HG03520 (cell line): ENCODE measurements around the gene RNF6.
A peak's percentile ranks its signal among the peaks of the same experiment; 100 is the strongest.
"Not testable (repeated sequence)": the region's sequence is repeated elsewhere in the genome, so short reads cannot be mapped to it uniquely, and the experiment has no call there.

Source experiments
- ATAC-seq: cut with Tn5 transposase; IDR thresholded peaks from one replicate; pipeline ENCODE4 v1.9.1; 2021; ENCODE audit warnings: mild to moderate bottlenecking, moderate library complexity; ENCODE audit not compliant: unreplicated experiment

Gene RNF6

GRCh38 chr13:26221721-26222519 lies at the start of gene RNF6:
Gene RNF6, minus strand, starts transcription at chr13:26222314. Its CDS starts 2,665 bp downstream, at chr13:26219649.
- peak; percentile 97 for ATAC-seq

DNA sequence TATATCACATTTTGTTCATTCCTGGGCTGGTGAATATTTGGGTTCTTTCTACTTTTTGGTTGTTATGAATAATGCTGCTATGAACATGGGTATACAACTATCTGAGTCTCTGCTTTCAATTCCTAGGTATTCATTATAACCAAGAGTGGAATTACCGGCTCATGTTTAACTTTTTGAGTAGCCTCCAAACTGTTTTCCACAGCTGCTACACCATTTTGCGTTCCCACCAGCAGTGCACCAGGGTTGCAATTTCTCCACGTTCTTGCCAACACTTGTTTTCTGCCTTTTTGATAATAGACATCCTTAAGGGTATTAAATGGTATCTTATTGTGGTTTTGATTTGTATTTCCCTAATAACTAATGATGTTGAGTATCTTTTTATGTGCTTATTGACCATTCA lies 48.6 kb upstream of the RNF6 start:
- ATAC-seq: no peak

- ATAC-seq: no peak
Measured at GRCh38 chr13:26266311-26266710, 44.2 kb upstream of the RNF6 start.

DNA sequence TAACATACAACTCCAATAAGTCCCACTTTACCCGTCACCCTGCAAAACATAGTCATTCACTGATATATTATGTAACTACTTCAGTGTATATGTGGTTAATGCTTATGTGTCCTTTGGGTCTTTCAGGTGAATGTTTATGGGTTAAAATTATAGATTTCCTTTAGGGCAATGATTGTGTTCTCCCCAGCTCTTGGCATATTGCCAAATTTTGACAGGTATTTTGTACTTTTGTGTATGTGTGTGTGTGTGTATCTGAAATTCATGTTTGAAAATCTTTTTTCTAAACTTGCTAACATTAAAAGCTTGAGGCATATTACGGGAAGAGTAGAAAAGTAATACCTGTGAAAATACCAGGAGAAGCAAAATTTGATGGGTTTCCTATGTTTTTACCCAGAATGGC lies 40.0 kb upstream of the RNF6 start:
- ATAC-seq: no peak

GRCh38 chr13:26259634-26260033 lies 37.5 kb upstream of the RNF6 start:
- ATAC-seq: no peak

DNA sequence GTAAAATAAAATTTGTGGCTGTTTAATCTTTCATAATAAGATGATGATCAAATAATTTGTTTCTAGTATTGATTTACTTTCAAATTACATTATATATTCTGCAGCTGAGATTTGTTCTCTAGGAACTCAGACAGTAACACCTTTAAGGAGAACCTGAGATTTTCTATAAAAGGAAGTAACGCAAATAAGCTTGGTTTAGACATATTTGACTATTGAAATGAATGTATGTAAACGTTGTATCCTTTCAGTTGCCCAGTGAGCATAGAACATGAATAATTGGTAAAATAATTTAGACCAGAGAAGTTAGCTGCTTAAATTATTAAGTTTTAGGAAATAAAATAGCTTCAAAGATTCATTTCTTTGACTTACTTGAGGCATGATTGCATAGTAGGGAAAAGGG lies 34.9 kb upstream of the RNF6 start:
- no peak for ATAC-seq

GRCh38 chr13:26255691-26256277 lies 33.7 kb upstream of the RNF6 start:
- ATAC-seq: no peak

DNA sequence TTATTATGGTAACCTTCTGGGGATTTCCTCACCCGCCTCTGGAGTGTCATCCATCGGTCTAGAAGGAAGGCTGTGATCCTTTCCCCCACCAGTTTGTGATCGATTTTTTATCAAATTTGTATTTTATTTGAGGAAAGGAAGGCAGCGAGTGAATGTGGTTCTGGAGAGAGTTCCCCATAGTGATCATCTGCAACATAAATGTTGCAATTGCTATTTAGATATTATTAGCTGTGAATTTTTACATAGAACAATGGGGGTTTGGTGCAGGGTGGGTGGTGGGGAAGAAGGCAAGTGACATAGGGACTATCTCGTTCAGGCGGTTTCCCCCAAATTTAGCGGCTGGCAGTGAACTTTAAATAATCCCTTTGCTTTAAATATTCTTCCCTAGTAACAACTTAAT lies 33.0 kb upstream of the RNF6 start:
- ATAC-seq: no peak

- ATAC-seq: peak; percentile 23
Measured at GRCh38 chr13:26254583-26255111, 32.5 kb upstream of the RNF6 start.

DNA sequence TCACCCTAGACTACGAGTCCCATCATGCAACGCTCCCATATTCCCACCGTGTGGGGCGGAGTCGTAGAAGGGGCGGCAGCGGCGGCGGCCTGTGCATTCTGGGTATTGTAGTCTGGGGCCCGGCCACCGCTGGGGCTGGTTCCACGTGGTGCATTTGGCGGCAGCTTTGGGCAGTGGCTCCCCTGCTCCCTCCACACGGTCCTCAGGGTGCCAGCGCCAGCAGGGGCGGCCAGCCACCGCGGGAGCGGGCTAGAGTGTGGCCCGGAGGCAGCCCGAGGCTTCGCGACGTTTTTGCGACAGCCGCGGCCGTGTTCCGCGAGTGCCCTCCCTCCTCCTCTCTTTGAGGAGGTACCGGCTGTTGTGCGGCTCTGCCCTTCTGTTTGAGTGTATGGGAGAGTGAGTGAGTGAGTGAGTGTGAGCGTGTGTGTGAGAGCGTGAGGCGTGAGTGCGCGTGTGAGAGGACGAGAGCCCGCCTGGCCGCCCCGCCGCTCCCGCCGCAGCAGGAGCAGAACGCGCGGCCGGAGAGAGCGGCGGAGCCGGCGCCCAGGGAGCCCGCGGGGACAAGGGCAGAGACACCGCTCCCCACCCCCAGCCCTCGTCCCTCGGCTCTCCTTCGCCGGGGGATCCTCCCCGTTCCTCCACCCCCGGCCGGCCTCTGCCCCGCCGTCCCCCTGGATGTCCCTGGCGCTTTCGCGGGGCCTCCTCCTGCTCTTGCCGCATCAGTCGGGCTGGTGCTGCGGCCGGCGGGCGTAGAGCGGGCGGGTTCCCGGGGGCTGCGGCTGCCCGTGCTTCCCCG lies 31.9 kb upstream of the RNF6 start, which contains the start of gene CDK8:
Gene CDK8, plus strand, starts transcription at position 343 of the 796 bp plus-strand sequence. CDS start 513 bp downstream, outside the sequence.
- ATAC-seq: peak; percentile 83

GRCh38 chr13:26253262-26253786 lies 31.2 kb upstream of the RNF6 start:
- no peak for ATAC-seq

- not testable (repeated sequence) for ATAC-seq
Measured at GRCh38 chr13:26252006-26252405, 29.9 kb upstream of the RNF6 start.

- no peak for ATAC-seq
Measured at GRCh38 chr13:26249551-26249950, 27.4 kb upstream of the RNF6 start.

- no peak for ATAC-seq
Measured at GRCh38 chr13:26247608-26248007, 25.5 kb upstream of the RNF6 start.

GRCh38 chr13:26247011-26247410 lies 24.9 kb upstream of the RNF6 start:
- no peak for ATAC-seq

- ATAC-seq: no peak
Measured at GRCh38 chr13:26246154-26246553, 24.0 kb upstream of the RNF6 start.

DNA sequence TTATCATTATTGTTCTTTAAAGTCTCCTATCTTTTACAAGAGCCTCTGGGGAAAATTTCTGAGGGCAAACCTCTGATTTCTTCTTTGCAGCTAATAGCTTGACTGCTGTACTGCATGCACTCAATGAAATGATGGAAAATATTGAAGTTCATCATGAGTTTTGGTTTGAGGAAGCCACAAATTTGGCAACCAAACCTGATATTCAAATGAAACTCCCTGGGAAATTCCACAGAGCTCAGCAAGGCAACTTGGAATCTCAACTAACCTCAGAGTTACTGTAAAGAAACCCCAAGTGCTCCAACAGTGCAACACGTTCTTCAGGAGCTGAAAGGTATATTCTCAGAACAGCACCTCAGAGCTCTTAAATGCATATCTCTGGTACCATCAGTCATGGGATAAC lies 14.2 kb upstream of the RNF6 start:
- ATAC-seq: no peak

GRCh38 chr13:26230703-26231102 lies 8.6 kb upstream of the RNF6 start:
- ATAC-seq: no peak

- ATAC-seq: no peak
Measured at GRCh38 chr13:26229080-26229615, 7.0 kb upstream of the RNF6 start.

- ATAC-seq: no peak
Measured at GRCh38 chr13:26228096-26228495, 6.0 kb upstream of the RNF6 start.
